OCI-LY3 (cell line): ENCODE measurements around the gene SLC44A3.

Experiments used
- EZH2phosphoT487 ChIP-seq: fragments of 200-600 bp; shearing (Covaris generic); IDR thresholded peaks from 2 replicates; pipeline ENCODE4 v1.6.1; 2018; ENCODE audit warnings: antibody characterized with exemption, mixed run types, low read depth
- TF ChIP-seq, protein P1 (sequence below): fragments of 200-600, 300-600 bp; sonication (generic); IDR thresholded peaks from 2 replicates; pipeline ENCODE4 v1.5.1; 2014; ENCODE audit warnings: antibody characterized with exemption, low read length, low read depth

DNA sequence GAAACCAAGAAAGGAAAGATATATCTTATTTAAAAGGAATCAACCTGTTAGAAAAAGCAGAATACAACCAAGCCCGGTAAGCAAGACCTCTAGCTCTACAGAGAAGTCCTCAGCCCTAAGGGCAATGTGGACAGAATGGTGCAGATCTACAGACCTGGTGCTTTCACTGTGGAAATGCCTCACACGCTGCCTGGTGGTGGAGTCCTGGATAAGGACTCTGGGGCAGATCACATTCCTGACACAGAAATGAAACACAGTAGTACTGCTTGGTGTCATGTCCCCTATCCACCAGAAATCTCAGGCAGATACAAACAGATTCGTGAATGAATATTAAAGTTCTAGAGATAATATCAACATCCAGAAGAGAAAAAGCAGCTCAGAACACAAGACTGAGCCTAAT is 99.9 kb downstream of the SLC44A3 start:
- TF ChIP-seq, protein P1, sequence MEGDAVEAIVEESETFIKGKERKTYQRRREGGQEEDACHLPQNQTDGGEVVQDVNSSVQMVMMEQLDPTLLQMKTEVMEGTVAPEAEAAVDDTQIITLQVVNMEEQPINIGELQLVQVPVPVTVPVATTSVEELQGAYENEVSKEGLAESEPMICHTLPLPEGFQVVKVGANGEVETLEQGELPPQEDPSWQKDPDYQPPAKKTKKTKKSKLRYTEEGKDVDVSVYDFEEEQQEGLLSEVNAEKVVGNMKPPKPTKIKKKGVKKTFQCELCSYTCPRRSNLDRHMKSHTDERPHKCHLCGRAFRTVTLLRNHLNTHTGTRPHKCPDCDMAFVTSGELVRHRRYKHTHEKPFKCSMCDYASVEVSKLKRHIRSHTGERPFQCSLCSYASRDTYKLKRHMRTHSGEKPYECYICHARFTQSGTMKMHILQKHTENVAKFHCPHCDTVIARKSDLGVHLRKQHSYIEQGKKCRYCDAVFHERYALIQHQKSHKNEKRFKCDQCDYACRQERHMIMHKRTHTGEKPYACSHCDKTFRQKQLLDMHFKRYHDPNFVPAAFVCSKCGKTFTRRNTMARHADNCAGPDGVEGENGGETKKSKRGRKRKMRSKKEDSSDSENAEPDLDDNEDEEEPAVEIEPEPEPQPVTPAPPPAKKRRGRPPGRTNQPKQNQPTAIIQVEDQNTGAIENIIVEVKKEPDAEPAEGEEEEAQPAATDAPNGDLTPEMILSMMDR: no peak
- no peak for TF ChIP-seq EZH2phosphoT487
